Activated CD4-positive, alpha-beta T cell treated with anti-CD3 and anti-CD28 coated beads, Interleukin-2, amount 50 U/mL, for 24 hours (primary cell): ENCODE data around the gene RPS6KC1.
"Not testable (repeated sequence)": the region's sequence is repeated elsewhere in the genome, so short reads cannot be mapped to it uniquely, and the experiment has no call there.

ENCODE experiments used
- DNase-seq, 2 donors: peaks; one replicate each; pipeline ENCODE4 v3.0.0-alpha.2; 2020; ENCODE audit warnings: low read depth in 1 of 2, low spot score in 1 of 2

RPS6KC1 gene

GRCh38 chr1:213138391-213138790, 87.3 kb downstream of the RPS6KC1 start:
- no peak for DNase-seq

DNA sequence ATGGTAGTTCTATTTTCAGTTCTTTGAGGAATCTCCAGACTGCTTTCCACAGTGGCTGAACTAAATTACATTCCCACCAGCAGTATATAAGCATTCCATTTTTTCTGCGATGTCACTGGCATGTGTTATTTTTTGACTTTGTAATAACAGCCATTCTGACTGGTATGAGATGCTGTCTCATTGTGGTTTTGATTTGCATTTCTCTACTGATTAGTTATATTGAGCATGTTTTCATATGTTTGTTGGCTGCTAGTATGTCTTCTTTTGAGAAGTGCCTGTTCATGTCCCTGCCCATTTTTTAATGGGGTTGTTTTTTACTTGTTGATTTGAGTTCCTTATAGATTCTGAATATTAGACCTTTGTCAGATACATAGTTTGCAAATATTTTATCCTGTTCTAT, 87.9 kb downstream of the RPS6KC1 start:
- no peak for DNase-seq

DNA sequence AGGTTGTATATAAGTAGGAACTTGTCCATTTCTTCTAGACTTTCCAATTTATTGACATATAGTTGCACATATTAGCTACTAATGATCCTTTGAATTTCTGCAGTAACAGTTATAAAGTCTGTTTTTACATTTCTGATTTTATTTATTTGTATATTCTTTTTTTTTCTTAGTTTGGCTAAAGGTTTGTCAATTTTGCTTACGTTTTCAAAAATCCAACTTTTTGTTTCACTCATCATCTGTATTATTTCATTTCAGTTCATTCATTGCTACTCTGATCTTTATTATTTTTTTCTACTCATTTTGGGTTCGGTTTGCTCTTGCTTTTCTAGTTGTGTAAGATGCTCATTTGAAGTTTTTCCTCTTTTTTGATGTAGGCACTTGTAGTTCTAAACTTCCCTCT, 97.9 kb downstream of the RPS6KC1 start:
- no peak for DNase-seq

- DNase-seq = not testable (repeated sequence)
These were observed 99.0 kb downstream of the RPS6KC1 start for GRCh38 chr1:213150090-213150489.

DNA sequence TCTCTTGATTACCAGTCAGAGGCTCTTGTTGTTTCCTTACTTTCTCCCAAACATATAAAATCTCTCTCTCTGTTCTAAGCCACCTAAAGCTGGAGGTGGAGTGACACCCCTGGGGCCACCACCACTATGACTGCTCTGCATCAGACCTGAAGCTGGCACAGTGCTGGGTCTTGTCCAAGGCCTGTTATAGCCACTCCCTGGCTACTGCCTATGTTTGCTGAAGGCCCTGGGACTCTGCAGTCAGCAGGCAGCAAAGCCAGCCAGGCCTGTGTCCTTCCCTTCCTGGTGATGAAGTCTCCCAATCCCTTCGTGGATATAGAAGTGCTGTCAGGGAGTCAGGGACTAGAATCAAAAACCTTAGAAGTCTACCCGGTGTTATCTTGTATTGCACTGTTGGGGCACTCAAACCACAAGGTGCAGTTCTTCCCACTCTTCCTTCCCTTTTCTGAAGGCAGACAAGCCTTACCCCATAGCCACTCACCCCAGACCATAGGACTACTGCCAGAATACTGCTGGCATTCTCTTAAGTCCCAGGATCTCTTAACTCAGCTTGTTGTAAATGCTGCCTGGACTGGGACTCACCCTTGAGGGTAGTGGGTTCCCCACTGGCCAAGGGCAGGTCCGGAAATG, 103.1 kb downstream of the RPS6KC1 start:
- no peak for DNase-seq

DNA sequence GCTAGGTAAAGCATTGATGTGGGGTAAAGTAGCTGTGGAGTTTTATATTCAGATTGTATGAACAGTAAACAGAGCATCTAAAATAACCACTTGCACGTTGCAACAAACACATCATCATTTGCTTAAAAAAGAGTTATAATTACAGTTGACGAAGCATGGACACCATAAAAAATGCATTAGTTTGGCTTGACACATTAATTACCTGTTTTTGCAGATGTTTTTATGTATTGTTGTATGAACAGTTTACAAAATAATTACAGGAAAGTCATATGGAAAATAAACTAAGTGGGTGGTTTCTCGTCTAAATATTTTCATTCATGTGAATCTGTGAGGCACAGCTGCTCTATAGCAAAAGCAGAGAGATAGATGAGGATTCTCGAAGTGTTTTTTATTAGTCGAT, 108.3 kb downstream of the RPS6KC1 start:
- no peak for DNase-seq

- DNase-seq = not testable (repeated sequence)
These were observed 109.4 kb downstream of the RPS6KC1 start for GRCh38 chr1:213160442-213160841.

GRCh38 chr1:213162338-213162737, 111.3 kb downstream of the RPS6KC1 start:
- no peak for DNase-seq

GRCh38 chr1:213162862-213163261, 111.8 kb downstream of the RPS6KC1 start:
- DNase-seq = no peak

GRCh38 chr1:213163278-213163711, 112.3 kb downstream of the RPS6KC1 start:
- no peak for DNase-seq

- no peak for DNase-seq
These were observed 113.5 kb downstream of the RPS6KC1 start for GRCh38 chr1:213164561-213164960.

DNA sequence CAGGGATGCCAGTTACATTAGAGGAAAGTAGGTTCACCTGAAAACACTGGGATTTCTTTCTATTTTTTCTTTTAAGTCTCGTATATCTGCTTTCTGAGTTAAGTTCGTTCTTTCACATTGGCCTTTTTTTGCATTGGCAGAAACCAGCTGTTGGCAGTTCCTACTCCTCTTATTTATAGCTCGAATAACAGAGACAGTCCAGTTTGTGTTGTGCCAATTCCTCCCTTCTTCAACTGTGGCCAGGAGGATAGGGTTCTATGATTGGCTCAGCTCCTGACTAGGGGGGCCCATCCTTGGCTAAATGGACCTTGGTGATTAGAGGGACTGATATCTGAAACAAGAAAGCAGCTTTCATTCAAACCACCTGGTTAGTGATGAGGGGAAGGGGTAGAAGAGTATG, 115.8 kb downstream of the RPS6KC1 start:
- DNase-seq = no peak

GRCh38 chr1:213171711-213172110, 120.7 kb downstream of the RPS6KC1 start:
- no peak for DNase-seq

- DNase-seq = no peak
These were observed 125.3 kb downstream of the RPS6KC1 start for GRCh38 chr1:213176341-213176740.

DNA sequence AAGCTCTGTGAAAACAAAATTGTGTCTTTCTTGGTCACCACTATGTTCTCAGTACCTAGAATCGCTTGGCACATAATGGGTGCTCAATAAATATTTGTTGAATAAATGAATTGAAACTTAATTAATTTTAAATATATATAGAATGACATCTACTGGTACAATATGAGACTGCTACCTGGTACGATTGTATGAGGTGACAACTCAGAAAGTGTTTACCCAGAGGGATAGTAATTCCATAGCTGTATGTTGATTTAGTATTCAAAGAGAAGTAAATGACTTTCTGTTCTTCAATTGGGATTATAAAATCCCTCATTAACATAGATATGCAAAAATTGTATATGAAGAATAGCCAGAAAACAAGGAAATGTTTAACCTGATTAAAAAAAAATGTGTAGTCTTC, 128.7 kb downstream of the RPS6KC1 start:
- DNase-seq = no peak

GRCh38 chr1:213180833-213181232, 129.8 kb downstream of the RPS6KC1 start:
- no peak for DNase-seq

DNA sequence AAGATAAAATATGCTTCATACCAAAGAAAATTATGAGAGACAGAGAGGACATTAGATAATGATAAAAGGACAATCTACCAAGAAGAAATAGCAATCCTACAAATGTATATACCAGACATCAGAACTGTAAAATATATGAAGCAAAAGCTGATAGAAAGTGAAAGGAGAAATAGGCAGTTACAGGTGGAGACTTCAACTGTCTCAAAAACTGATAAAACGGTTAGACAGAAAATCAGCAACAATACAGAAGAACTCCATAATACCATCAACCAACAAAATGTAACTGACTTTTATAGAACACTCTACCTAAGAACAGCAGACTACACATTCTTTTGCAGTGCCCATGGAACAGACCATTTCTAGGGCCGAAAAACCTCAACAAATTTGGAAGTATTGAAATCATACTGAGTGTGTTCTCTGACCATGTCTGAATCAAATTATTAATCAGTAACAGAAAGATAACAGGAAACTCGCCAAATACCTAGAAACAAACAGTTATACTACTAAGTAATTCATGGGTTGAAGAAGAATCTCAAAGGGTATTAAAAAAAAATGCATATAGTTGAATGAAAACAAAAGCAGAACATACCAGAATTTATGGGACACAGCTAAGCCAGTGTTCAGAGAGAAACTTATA, 132.1 kb downstream of the RPS6KC1 start:
- no peak for DNase-seq

GRCh38 chr1:213186168-213186567, 135.1 kb downstream of the RPS6KC1 start:
- DNase-seq = no peak

GRCh38 chr1:213192026-213192425, 141.0 kb downstream of the RPS6KC1 start:
- DNase-seq = no peak

DNA sequence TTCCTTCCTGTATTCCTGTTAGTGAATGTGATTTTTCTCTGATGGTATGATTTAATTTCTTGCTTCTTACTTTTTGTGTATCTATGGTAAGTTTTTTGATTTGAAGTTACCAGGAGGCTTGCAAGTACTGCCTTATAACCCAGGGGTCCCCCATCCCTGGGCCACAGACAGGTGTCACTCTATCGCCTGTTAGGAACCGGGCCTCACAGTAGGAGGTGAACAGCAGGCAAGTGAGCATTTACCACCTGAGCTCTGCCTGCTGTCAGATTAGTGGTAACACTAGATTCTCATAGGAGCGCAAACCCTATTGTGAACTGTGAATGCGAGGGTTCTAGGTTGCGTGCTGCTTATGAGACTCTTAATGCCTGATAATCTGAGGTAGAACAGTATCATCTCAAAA, 143.3 kb downstream of the RPS6KC1 start:
- DNase-seq = no peak

DNA sequence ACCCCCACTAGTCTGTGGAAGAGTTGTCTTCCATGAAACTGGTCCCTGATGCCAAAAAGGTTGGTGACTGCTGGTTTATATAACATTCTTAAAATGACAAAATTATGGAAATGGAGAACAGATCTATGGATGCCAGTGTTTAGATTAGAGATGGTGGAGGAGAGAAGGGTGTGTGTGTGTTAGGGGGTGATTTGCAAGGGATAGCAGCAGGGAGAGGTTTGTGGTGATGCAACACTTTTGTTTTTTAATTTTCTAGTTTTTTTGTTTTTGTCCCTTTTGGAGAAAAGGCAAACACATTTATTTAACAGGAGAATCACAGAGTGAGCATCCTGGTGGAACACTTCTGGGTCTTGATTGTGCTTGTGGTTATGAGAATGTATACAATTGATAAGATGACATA, 143.8 kb downstream of the RPS6KC1 start:
- DNase-seq = no peak

- DNase-seq = not testable (repeated sequence)
These were observed 145.4 kb downstream of the RPS6KC1 start for GRCh38 chr1:213196328-213197054.
